ENCODE measurements around the gene EXOSC7.

The EXOSC7 gene

DNA sequence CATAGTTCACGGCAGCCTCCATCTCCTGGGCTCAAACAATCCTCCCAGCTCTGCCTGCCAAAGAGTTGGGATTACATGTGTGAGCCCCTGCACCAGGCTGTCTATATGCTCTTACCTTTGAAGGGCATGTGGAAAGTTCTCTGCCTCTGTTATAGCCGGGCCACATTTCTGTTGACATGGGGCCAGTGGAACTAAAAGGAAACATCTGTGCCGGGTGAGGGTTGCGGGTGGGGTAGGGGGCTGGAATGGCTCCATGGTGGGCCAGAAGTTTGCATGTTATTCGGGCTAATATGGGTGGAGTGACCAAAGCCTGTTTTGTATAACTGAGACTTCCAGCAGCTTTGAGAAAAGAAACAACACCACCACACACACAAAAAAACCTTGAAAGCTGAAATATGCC, 41.8 kb downstream of the EXOSC7 start:
- TF ChIP-seq YY1 (IDR thresholded peaks at IDR 0.05; ENCODE audit: low read depth) (no peak), EGR1 (IDR thresholded peaks at IDR 0.05) (no peak), CEBPB (IDR thresholded peaks at IDR 0.05) (no peak)

- TF ChIP-seq EP300 (IDR thresholded peaks at IDR 0.05; ENCODE audit: borderline replicate concordance) (no peak), CEBPB (IDR thresholded peaks at IDR 0.05) (no peak), NFIC (IDR thresholded peaks at IDR 0.05) (no peak), YY1 (IDR thresholded peaks at IDR 0.05; ENCODE audit: low read depth) (no peak), TEAD4 (IDR thresholded peaks at IDR 0.05) (no peak), CREB1 (IDR thresholded peaks at IDR 0.05; ENCODE audit: low read depth) (no peak), RAD21 (IDR thresholded peaks at IDR 0.05; ENCODE audit: low read depth) (no peak), EGR1 (IDR thresholded peaks at IDR 0.05) (no peak), TAF1 (IDR thresholded peaks at IDR 0.05; ENCODE audit: low read depth) (no peak), TCF12 (IDR thresholded peaks at IDR 0.05; ENCODE audit: low read depth) (no peak), ZBTB7A (IDR thresholded peaks at IDR 0.05; ENCODE audit: low read depth) (no peak), FOXM1 (IDR thresholded peaks at IDR 0.05; ENCODE audit: borderline replicate concordance, low read depth) (no peak)
- TF ChIP-seq, protein P1, sequence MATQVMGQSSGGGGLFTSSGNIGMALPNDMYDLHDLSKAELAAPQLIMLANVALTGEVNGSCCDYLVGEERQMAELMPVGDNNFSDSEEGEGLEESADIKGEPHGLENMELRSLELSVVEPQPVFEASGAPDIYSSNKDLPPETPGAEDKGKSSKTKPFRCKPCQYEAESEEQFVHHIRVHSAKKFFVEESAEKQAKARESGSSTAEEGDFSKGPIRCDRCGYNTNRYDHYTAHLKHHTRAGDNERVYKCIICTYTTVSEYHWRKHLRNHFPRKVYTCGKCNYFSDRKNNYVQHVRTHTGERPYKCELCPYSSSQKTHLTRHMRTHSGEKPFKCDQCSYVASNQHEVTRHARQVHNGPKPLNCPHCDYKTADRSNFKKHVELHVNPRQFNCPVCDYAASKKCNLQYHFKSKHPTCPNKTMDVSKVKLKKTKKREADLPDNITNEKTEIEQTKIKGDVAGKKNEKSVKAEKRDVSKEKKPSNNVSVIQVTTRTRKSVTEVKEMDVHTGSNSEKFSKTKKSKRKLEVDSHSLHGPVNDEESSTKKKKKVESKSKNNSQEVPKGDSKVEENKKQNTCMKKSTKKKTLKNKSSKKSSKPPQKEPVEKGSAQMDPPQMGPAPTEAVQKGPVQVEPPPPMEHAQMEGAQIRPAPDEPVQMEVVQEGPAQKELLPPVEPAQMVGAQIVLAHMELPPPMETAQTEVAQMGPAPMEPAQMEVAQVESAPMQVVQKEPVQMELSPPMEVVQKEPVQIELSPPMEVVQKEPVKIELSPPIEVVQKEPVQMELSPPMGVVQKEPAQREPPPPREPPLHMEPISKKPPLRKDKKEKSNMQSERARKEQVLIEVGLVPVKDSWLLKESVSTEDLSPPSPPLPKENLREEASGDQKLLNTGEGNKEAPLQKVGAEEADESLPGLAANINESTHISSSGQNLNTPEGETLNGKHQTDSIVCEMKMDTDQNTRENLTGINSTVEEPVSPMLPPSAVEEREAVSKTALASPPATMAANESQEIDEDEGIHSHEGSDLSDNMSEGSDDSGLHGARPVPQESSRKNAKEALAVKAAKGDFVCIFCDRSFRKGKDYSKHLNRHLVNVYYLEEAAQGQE (IDR thresholded peaks at IDR 0.05; ENCODE audit: low read depth) = no peak
- TF ChIP-seq, protein P2, sequence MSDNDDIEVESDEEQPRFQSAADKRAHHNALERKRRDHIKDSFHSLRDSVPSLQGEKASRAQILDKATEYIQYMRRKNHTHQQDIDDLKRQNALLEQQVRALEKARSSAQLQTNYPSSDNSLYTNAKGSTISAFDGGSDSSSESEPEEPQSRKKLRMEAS (IDR thresholded peaks at IDR 0.05) = no peak
- TF ChIP-seq, protein P3, sequence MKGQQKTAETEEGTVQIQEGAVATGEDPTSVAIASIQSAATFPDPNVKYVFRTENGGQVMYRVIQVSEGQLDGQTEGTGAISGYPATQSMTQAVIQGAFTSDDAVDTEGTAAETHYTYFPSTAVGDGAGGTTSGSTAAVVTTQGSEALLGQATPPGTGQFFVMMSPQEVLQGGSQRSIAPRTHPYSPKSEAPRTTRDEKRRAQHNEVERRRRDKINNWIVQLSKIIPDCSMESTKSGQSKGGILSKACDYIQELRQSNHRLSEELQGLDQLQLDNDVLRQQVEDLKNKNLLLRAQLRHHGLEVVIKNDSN (IDR thresholded peaks at IDR 0.05) = no peak
These were observed 44.5 kb downstream of the EXOSC7 start for GRCh38 chr3:45020534-45020933.

GRCh38 chr3:45021524-45022297, 45.7 kb downstream of the EXOSC7 start:
- TF ChIP-seq ZBTB7A (IDR thresholded peaks at IDR 0.05; ENCODE audit: low read depth) (no peak), RAD21 (IDR thresholded peaks at IDR 0.05; ENCODE audit: low read depth) (no peak), CEBPB (IDR thresholded peaks at IDR 0.05) (no peak), NFIC (IDR thresholded peaks at IDR 0.05) (no peak), TEAD4 (IDR thresholded peaks at IDR 0.05) (no peak), CREB1 (IDR thresholded peaks at IDR 0.05; ENCODE audit: low read depth) (no peak), YY1 (IDR thresholded peaks at IDR 0.05; ENCODE audit: low read depth) (no peak), TAF1 (IDR thresholded peaks at IDR 0.05; ENCODE audit: low read depth) (no peak), EP300 (IDR thresholded peaks at IDR 0.05; ENCODE audit: borderline replicate concordance) (no peak), EGR1 (IDR thresholded peaks at IDR 0.05) (no peak), TCF12 (IDR thresholded peaks at IDR 0.05; ENCODE audit: low read depth) (no peak), FOXM1 (IDR thresholded peaks at IDR 0.05; ENCODE audit: borderline replicate concordance, low read depth) (no peak)
- TF ChIP-seq, protein P1 (IDR thresholded peaks at IDR 0.05; ENCODE audit: low read depth) = no peak
- TF ChIP-seq, protein P3 (IDR thresholded peaks at IDR 0.05) = no peak
- TF ChIP-seq, protein P2 (IDR thresholded peaks at IDR 0.05) = no peak

- TF ChIP-seq EGR1 (IDR thresholded peaks at IDR 0.05) (no peak), CEBPB (IDR thresholded peaks at IDR 0.05) (no peak), CREB1 (IDR thresholded peaks at IDR 0.05; ENCODE audit: low read depth) (no peak), EP300 (IDR thresholded peaks at IDR 0.05; ENCODE audit: borderline replicate concordance) (no peak), ZBTB7A (IDR thresholded peaks at IDR 0.05; ENCODE audit: low read depth) (no peak), YY1 (IDR thresholded peaks at IDR 0.05; ENCODE audit: low read depth) (no peak), RAD21 (IDR thresholded peaks at IDR 0.05; ENCODE audit: low read depth) (no peak), FOXM1 (IDR thresholded peaks at IDR 0.05; ENCODE audit: borderline replicate concordance, low read depth) (no peak), TAF1 (IDR thresholded peaks at IDR 0.05; ENCODE audit: low read depth) (no peak)
- TF ChIP-seq, protein P3 (IDR thresholded peaks at IDR 0.05) = no peak
- TF ChIP-seq, protein P1 (IDR thresholded peaks at IDR 0.05; ENCODE audit: low read depth) = no peak
- TF ChIP-seq, protein P2 (IDR thresholded peaks at IDR 0.05) = no peak
These were observed 47.6 kb downstream of the EXOSC7 start for GRCh38 chr3:45023675-45024074.
